Measurements from ENCODE around the gene FIGNL2.
"Not testable (repeated sequence)": the region's sequence is repeated elsewhere in the genome, so short reads cannot be mapped to it uniquely, and the experiment has no call there.

The FIGNL2 gene

DNA sequence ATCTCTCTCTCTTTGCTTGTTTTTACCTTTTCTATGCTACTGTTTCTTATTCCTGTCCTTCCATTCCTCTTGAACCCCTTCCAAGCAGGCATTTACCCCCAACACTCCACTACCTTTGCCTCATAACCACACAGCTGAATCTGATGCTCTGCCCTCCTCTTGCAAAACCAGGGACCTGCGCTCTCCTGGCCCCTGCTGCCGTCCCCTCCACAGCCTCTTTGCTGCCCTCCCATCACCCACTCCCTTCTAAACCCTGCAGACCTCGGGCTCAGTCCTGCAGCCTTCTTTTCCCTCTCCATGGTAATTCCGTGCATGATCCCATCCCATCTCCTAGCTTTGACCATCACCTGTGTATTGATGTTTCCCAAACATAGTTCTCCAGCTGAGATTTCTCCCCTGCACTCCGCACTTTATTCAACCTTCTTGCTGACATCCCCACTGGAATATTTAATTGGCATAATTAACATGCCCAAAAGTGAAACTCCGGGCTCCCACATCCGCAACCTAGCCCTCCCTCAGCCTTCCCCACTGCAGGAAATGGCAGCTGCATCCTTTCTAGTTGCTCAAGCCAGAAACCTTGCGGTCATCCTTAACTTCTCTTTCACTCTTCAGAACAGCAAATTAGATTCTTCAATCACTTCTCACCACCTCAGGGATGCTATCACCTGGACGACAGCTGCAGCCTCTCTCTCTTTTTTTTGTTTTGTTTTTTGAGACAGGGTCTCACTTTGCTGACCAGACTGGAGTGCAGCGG is 16.0 kb downstream of the FIGNL2 start:
- no peak for DNase-seq (ENCODE audit: low read depth)
- in situ Hi-C loops (cut with HindIII; ENCODE audit: low sequenced_read_pairs), result no loop called here
- no peak for TF ChIP-seq CTCF (IDR thresholded peaks at IDR 0.05; ENCODE audit: low read depth, low read length, missing control alignments)
- no peak overlapping the region for H3K4me3 ChIP-seq (ENCODE audit: low read depth, low read length)

- H3K4me3 ChIP-seq (ENCODE audit: low read depth, low read length); in situ Hi-C loops (cut with HindIII; ENCODE audit: low sequenced_read_pairs); DNase-seq (ENCODE audit: low read depth): not testable (repeated sequence)
These were observed 16.7 kb downstream of the FIGNL2 start for GRCh38 chr12:51831817-51832216.

GRCh38 chr12:51829641-51830040 is 18.9 kb downstream of the FIGNL2 start:
- TF ChIP-seq CTCF (IDR thresholded peaks at IDR 0.05; ENCODE audit: low read depth, low read length, missing control alignments), result no peak
- DNase-seq (ENCODE audit: low read depth), result no peak
- H3K4me3 ChIP-seq (ENCODE audit: low read depth, low read length), result no peak overlapping the region
- in situ Hi-C loops (cut with HindIII; ENCODE audit: low sequenced_read_pairs), result no loop called here

- no peak for DNase-seq (ENCODE audit: low read depth)
- no peak overlapping the region for H3K4me3 ChIP-seq (ENCODE audit: low read depth, low read length)
- TF ChIP-seq CTCF (IDR thresholded peaks at IDR 0.05; ENCODE audit: low read depth, low read length, missing control alignments), result no peak
- in situ Hi-C loops (cut with HindIII; ENCODE audit: low sequenced_read_pairs), result no loop called here
These were observed 19.5 kb downstream of the FIGNL2 start for GRCh38 chr12:51829011-51829481.

DNA sequence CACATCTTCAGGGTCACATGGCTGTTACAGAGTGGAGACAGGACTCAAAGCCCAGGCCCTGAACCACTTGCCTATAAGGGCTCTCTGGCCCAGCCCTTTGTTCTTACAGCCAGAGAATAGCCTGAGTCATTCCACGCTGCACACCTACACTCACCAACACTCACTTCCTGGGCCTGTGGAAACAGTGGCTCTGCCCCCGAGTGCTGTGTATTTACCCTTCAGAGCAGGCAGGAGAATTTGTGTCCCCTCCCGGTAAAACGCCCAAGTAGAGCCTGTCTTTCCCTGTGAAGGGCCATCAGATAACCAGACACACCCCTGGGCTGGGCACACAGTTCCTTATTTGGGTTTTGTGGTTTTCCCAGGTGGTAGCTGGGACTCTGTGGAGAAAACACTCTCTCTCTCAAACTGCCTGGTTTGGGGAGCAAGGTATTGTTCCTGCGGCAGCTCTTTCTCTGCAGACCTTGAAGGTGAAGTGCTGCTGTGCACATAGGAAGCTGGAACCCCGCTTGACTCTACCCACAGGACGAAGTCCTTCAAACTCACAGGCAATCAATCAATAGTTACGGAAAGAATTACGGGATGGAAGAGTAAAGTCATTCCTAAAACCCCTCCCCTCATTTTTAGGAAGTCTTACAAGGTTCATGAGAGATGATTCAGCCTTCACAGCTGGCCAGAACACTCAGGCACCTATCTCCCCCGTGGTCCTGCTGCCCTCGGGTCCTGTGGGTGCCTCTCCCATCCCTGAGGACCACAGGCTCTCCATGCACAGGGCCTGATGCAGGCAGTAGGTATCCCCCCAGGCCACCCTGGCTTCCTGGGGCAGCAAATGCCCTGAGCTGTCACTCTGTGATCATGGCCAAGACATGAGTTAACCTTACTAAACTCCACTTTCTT is 20.3 kb downstream of the FIGNL2 start:
- H3K4me3 ChIP-seq (ENCODE audit: low read depth, low read length), result no peak overlapping the region
- in situ Hi-C loops (cut with HindIII; ENCODE audit: low sequenced_read_pairs), result no loop called here
- DNase-seq (ENCODE audit: low read depth), result no peak
- TF ChIP-seq CTCF (IDR thresholded peaks at IDR 0.05; ENCODE audit: low read depth, low read length, missing control alignments), result no peak

GRCh38 chr12:51826881-51827280 is 21.6 kb downstream of the FIGNL2 start:
- no peak for DNase-seq (ENCODE audit: low read depth)
- no peak for TF ChIP-seq CTCF (IDR thresholded peaks at IDR 0.05; ENCODE audit: low read depth, low read length, missing control alignments)
- H3K4me3 ChIP-seq (ENCODE audit: low read depth, low read length), result no peak overlapping the region
- in situ Hi-C loops (cut with HindIII; ENCODE audit: low sequenced_read_pairs), result no loop called here

DNA sequence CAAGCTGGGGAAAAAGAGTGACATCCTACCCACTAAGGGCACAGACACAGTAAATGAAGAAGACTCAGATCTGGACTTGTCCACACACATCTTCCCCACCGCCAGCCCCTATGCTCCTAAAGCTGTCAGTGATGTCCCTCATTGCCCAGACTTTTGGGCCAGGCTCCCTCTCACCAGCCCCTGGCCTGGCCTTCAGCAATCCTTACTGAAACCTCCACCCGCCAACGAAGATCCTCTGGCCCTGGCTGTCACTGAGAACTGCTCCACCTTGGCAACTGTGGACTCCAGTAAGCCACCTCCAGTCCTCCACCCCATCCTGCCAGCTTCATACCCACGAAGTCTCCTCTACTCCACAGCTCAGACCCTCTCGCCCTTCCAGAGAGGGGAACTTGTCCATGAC is 23.3 kb downstream of the FIGNL2 start:
- TF ChIP-seq CTCF (IDR thresholded peaks at IDR 0.05; ENCODE audit: low read depth, low read length, missing control alignments), result no peak
- in situ Hi-C loops (cut with HindIII; ENCODE audit: low sequenced_read_pairs), result no loop called here

More for the DNA sequence above, 23.3 kb downstream of the FIGNL2 start:
- no peak overlapping the region for H3K4me3 ChIP-seq (ENCODE audit: low read depth, low read length)
- no peak for DNase-seq (ENCODE audit: low read depth)
